Colonic mucosa (tissue), 4 donors: ENCODE results near the gene KRTAP10-3. TPM values are rescaled to one million over a fixed set of nuclear protein-coding genes. Genes with fewer than 3 reads are reported as not detected.

Experiments used
- DNase-seq: peaks from one replicate; pipeline ENCODE4 v3.0.0-alpha.2; 2020
- H3K27ac ChIP-seq: fragments of 200-600 bp; one replicate; pipeline ENCODE4 v1.8.0; 2021
- H3K27me3 ChIP-seq: fragments of 200-600 bp; one replicate; pipeline ENCODE4 v1.8.0; 2021
- H3K36me3 ChIP-seq: fragments of 200-600 bp; one replicate; pipeline ENCODE4 v1.8.0; 2021
- H3K4me1 ChIP-seq: fragments of 200-600 bp; one replicate; pipeline ENCODE4 v1.8.0; 2021; ENCODE audit warnings: mild to moderate bottlenecking
- H3K4me3 ChIP-seq: fragments of 200-600 bp; one replicate; pipeline ENCODE4 v1.8.0; 2021
- H3K9ac ChIP-seq, 2 donors: one replicate each; pipeline ENCODE4 v1.7.0; 2013; ENCODE audit warnings: control low read depth in 2 of 2, low read depth in 2 of 2, low read length in 2 of 2
- H3K9me3 ChIP-seq: fragments of 200-600 bp; one replicate; pipeline ENCODE4 v1.8.0; 2021
- intact Hi-C: fragments of 100-400 bp; cut with DNase I; formaldehyde crosslinking; loops from one replicate; pipeline ENCODE4 v1.14.1; 2022
- total RNA-seq, 2 donors: library from RNA; stranded (reverse); fragmentation: NEBNext Ultra II Directional in 1 of 2; extraction: Animal tissue kit (Norgen Biotek cat#: 25700) in 1 of 2; gene quantifications; one replicate each; pipeline ENCODE4 v1.2.1, GENCODE V29; 2021
- TF ChIP-seq, protein P1 (sequence below): fragments of 200-600 bp; IDR thresholded peaks from one replicate; pipeline ENCODE4 v1.8.0; 2022; ENCODE audit warnings: antibody characterized with exemption, mild to moderate bottlenecking
- donor health status: healthy.
- donor health status: DM: no; HTN: no; CAD: no.
- donor health status: DM: no; HTN: no; CAD: no.

Gene KRTAP10-3
- total RNA-seq, 2 donors from 2014 or later = not detected

DNA sequence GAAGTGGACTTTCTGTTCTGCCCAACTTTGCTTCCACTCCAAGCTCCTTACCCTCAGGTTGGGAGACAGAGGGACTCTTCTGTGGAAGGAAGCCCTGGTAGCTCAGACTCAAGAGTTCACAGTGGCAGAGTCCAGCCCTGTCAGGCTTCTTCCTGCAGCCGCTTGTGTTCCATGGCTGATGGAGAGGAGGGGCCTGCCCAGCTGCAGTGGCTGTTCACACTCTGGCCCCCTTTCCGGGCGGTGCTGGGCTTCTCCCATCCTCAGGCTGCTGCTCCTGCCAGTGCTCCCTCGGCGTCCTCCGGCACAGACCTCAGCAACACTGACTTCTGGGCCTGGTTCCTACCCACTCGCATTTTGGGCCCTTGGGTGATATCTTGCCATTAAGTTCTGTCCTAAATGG, 22.6 kb downstream of the KRTAP10-3 start:
- H3K4me3 ChIP-seq = no peak overlapping the region
- H3K9me3 ChIP-seq = no peaks in the 10 kb centered on the region
- DNase-seq = no peak
- no peaks in the 10 kb centered on the region for H3K4me1 ChIP-seq
- H3K9ac ChIP-seq = no peak overlapping the region
- TF ChIP-seq, protein P1, sequence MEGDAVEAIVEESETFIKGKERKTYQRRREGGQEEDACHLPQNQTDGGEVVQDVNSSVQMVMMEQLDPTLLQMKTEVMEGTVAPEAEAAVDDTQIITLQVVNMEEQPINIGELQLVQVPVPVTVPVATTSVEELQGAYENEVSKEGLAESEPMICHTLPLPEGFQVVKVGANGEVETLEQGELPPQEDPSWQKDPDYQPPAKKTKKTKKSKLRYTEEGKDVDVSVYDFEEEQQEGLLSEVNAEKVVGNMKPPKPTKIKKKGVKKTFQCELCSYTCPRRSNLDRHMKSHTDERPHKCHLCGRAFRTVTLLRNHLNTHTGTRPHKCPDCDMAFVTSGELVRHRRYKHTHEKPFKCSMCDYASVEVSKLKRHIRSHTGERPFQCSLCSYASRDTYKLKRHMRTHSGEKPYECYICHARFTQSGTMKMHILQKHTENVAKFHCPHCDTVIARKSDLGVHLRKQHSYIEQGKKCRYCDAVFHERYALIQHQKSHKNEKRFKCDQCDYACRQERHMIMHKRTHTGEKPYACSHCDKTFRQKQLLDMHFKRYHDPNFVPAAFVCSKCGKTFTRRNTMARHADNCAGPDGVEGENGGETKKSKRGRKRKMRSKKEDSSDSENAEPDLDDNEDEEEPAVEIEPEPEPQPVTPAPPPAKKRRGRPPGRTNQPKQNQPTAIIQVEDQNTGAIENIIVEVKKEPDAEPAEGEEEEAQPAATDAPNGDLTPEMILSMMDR = no peak
- no peak overlapping the region for H3K27ac ChIP-seq
- H3K36me3 ChIP-seq = no peaks in the 10 kb centered on the region
- H3K27me3 ChIP-seq = no peaks in the 10 kb centered on the region
- intact Hi-C loops = no loop called here

DNA sequence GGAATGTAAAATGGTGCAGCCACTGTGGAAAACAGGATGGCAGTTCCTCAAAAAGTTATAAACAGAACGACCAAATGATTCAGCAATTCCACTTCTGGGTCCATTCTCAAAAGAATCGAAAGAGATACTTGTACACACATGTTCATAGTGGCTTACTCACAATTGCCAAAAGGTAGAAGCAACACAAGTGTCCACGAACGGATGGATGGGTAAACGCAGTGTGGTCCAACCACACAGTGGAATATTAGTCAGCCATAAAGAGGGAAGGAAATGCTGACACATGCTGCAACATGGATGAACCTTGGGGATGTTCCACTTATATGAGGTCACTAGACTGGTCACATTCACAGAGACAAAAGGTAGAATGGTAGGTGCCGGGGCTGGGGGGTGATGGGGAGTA, 23.9 kb downstream of the KRTAP10-3 start:
- intact Hi-C loops = no loop called here
- DNase-seq = no peak
- Histone ChIP-seq H3K4me1 (no peaks in the 10 kb centered on the region), H3K4me3 (no peak overlapping the region), H3K36me3 (no peaks in the 10 kb centered on the region), H3K27me3 (no peaks in the 10 kb centered on the region), H3K9ac (no peak overlapping the region), H3K9me3 (no peaks in the 10 kb centered on the region), H3K27ac (no peak overlapping the region)
- TF ChIP-seq, protein P1 = no peak

DNA sequence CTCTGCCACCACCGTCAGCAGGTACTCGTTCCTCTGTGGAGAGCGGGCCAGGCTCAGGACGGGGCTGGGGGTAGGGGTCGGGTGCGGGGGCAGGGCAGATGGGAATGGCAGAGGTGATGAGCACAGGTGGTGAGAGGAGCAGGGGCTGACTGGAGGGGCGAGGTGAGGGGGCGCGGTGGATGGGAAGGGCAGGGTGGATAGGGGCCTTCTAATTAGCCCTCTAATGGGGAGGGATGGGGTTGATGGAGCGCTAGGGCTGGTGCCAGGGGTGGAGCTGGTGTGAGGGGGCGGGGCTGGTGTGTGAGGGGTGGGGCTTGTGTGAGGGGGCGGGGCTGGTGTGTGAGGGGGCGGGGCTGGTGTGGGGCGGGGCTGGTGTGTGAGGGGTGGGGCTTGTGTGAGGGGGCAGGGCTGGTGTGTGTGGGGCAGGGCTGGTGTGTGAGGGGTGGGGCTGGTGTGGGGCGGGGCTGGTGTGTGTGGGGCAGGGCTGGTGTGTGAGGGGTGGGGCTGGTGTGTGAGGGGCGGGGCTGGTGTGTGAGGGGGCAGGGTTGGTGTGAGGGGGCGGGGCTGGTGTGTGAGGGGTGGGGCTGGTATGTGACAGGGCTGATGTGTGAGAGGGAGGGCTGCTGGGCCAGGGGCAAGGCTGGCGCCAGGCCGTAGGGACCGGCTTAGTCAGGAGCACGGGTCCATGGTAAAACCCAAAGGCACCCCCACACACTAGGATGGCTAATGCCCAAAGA, 24.5 kb downstream of the KRTAP10-3 start:
- TF ChIP-seq, protein P1 = no peak
- no peaks in the 10 kb centered on the region for H3K9me3 ChIP-seq
- H3K27ac ChIP-seq = no peak overlapping the region
- H3K36me3 ChIP-seq = no peaks in the 10 kb centered on the region
- no peaks in the 10 kb centered on the region for H3K27me3 ChIP-seq
- no peak for DNase-seq
- no peak overlapping the region for H3K4me3 ChIP-seq
- no peaks in the 10 kb centered on the region for H3K4me1 ChIP-seq
- H3K9ac ChIP-seq = no peak overlapping the region
- intact Hi-C loops = no loop called here

DNA sequence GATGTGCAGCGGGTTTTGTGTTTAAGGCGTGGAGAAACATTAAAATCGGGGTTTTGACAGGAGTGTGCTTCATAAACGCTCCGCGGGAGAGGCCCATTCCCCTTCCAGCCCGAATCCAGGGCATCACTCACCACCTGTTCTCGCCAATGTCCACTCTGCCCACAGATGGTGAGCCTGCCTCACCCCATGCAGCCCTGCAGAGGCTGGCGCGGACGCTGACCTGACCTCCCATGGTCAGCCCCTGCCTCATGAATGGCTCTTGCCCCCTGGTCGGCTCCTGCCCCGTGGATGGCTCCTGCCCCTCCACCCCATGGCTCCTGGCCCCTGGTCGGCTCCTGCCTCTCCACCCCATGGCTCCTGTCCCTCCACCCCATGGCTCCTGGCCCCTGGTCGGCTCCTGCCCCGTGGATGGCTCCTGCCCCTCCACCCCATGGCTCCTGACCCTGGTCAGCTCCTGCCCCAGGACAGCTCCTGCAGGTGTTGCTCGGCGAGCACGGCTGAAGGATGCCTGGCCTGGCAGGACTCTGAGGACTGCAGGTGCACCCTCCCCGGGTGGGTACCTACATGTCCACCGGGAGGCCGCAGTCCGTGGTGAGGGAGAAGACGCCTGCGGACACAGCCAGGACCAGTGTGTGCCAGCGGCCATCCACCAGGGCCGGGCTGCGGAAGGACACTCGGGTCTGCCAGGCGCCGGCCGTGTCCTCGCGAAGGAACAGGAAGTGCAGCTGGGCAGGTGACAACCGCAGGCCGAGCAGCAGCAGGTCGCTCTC, 25.3 kb downstream of the KRTAP10-3 start:
- DNase-seq = no peak
- H3K4me1 ChIP-seq = no peaks in the 10 kb centered on the region
- no peaks in the 10 kb centered on the region for H3K36me3 ChIP-seq
- H3K27me3 ChIP-seq = no peaks in the 10 kb centered on the region
- H3K4me3 ChIP-seq = no peak overlapping the region
- no peaks in the 10 kb centered on the region for H3K9me3 ChIP-seq
- intact Hi-C loops = no loop called here
- no peak overlapping the region for H3K9ac ChIP-seq
- TF ChIP-seq, protein P1 = no peak
- no peak overlapping the region for H3K27ac ChIP-seq

DNA sequence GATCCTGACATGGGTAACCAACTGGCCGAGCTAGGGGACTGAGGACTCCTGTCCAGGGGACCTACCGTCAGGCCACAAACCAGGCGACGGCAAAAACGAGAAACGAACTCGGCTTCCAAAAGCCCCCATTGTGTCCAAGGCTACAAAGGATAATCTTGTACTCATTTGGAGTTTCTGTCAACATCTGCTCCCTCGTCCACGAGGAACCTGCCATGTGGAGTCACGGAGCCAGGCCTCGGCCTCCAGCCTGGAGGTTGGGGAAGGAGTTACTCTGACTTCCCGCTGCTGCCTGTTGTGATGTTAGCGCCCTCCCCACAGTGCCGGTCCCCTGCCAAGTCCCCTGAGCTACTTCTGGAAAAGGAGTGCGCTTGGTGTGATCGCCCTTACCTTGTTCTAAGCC, 25.9 kb downstream of the KRTAP10-3 start:
- Histone ChIP-seq H3K27me3 (no peaks in the 10 kb centered on the region), H3K9ac (no peak overlapping the region), H3K27ac (no peak overlapping the region), H3K4me3 (no peak overlapping the region), H3K36me3 (no peaks in the 10 kb centered on the region), H3K9me3 (no peaks in the 10 kb centered on the region), H3K4me1 (no peaks in the 10 kb centered on the region)
- intact Hi-C loops = no loop called here
- DNase-seq = no peak
- TF ChIP-seq, protein P1 = no peak
